HepG2 (cell line): ENCODE measurements around the gene ZMYM1. TPM values are rescaled to one million over a fixed set of nuclear protein-coding genes. Genes with fewer than 3 reads are reported as not detected.

Experiments
- BORCS8-MEF2B ChIP-seq: sonication (generic); formaldehyde crosslinking; IDR thresholded peaks from 2 replicates; pipeline ENCODE4 v1.8.0; 2022; ENCODE audit warnings: mild to moderate bottlenecking, missing genetic modification reagents
- BRF2 ChIP-seq: sonication (generic); formaldehyde crosslinking; IDR thresholded peaks from 2 replicates; pipeline ENCODE4 v1.8.1; 2022; ENCODE audit warnings: mild to moderate bottlenecking, missing genetic modification reagents
- HNF4G ChIP-seq, 2 experiments: sonication (generic) in 1 of 2; formaldehyde crosslinking in 1 of 2; IDR thresholded peaks; 2 replicates each; pipeline versions ENCODE4 v1.4.0 to v1.6.1; 2011 to 2020; ENCODE audit warnings: borderline replicate concordance in 2 of 2, low read depth in 2 of 2, mild to moderate bottlenecking in 2 of 2, low read length in 1 of 2, missing genetic modification reagents in 1 of 2, moderate library complexity in 1 of 2
- MAFK ChIP-seq, 2 experiments: IDR thresholded peaks in 1 of 2; conservative IDR thresholded peaks in 1 of 2; 2 replicates each; pipeline ENCODE4 v1.6.1; 2011; ENCODE audit warnings: improper control_type of control experiment in 2 of 2, low read length in 2 of 2
- MYPOP ChIP-seq: sonication (generic); formaldehyde crosslinking; IDR thresholded peaks from 2 replicates; pipeline ENCODE4 v1.8.1; 2023; ENCODE audit warnings: mild to moderate bottlenecking, moderate library complexity, missing genetic modification reagents
- POLR2AphosphoS2 ChIP-seq: IDR thresholded peaks from 2 replicates; pipeline ENCODE4 v1.6.1; 2011; ENCODE audit warnings: low read depth, low read length, improper control_type of control experiment
- SNAI1 ChIP-seq: sonication (generic); formaldehyde crosslinking; IDR thresholded peaks from 2 replicates; pipeline ENCODE4 v1.5.0; 2020; ENCODE audit warnings: mild to moderate bottlenecking, missing genetic modification reagents, borderline replicate concordance
- SNAPC4 ChIP-seq: sonication (generic); formaldehyde crosslinking; IDR thresholded peaks from 2 replicates; pipeline ENCODE4 v1.4.0; 2020; ENCODE audit warnings: mild to moderate bottlenecking, missing genetic modification reagents
- TBX2 ChIP-seq: sonication (generic); formaldehyde crosslinking; IDR thresholded peaks from 2 replicates; pipeline ENCODE4 v1.5.0; 2020; ENCODE audit warnings: missing genetic modification reagents, mild to moderate bottlenecking, borderline replicate concordance
- TMF1 ChIP-seq: sonication (generic); formaldehyde crosslinking; IDR thresholded peaks from 2 replicates; pipeline ENCODE4 v1.8.1; 2022; ENCODE audit warnings: low read depth, missing genetic modification reagents
- ZFAT ChIP-seq: sonication (generic); formaldehyde crosslinking; conservative IDR thresholded peaks from 2 replicates; pipeline ENCODE4 v1.8.1; 2023; ENCODE audit warnings: missing genetic modification reagents, inconsistent platforms
- ZNF484 ChIP-seq: sonication (generic); formaldehyde crosslinking; IDR thresholded peaks from 2 replicates; pipeline ENCODE4 v1.5.1; 2020; ENCODE audit warnings: mild to moderate bottlenecking, low read depth, missing genetic modification reagents, borderline replicate concordance
- ZNF501 ChIP-seq: sonication (generic); formaldehyde crosslinking; IDR thresholded peaks from 2 replicates; pipeline ENCODE4 v1.5.1; 2020; ENCODE audit warnings: mild to moderate bottlenecking, moderate library complexity, missing genetic modification reagents
- ZNF7 ChIP-seq: IDR thresholded peaks from 2 replicates; pipeline ENCODE4 v1.6.1; 2016; ENCODE audit warnings: missing biosample characterization, missing genetic modification reagents
- ZNF782 ChIP-seq: sonication (generic); formaldehyde crosslinking; IDR thresholded peaks from 2 replicates; pipeline ENCODE4 v1.4.0; 2020; ENCODE audit warnings: missing genetic modification reagents, mild to moderate bottlenecking, borderline replicate concordance
- ZNF878 ChIP-seq: sonication (generic); formaldehyde crosslinking; IDR thresholded peaks from 2 replicates; pipeline ENCODE4 v1.8.1; 2023; ENCODE audit warnings: mild to moderate bottlenecking, missing genetic modification reagents, moderate library complexity
- ZSCAN12 ChIP-seq: sonication (generic); formaldehyde crosslinking; IDR thresholded peaks from 2 replicates; pipeline ENCODE4 v1.9.0; 2021; ENCODE audit warnings: mild to moderate bottlenecking, missing genetic modification reagents
- polyA plus RNA-seq, 8 experiments: library from polyadenylated mRNA; depleted of rRNA in 3 of 8; stranded (reverse) in 7 of 8; unstranded in 1 of 8; fragments of >200 nt; fragmentation: Illumina TruSeq in 4 of 8; extraction: Trizol in 4 of 8; gene quantifications; 2 replicates each; pipeline versions ENCODE4 v1.2.1 to v1.2.3, GENCODE V29; 2011 to 2016; ENCODE audit warnings: low read depth in 4 of 8, missing spikeins in 1 of 8, mixed read lengths in 1 of 8; ENCODE audit not compliant: insufficient read depth in 1 of 8
- total RNA-seq, 5 experiments: library from RNA; depleted of rRNA; stranded (reverse); fragments of >200 nt; fragmentation: Illumina TruSeq; extraction: Trizol; gene quantifications; 2 replicates each; pipeline ENCODE4 v1.2.3, GENCODE V29; 2016; ENCODE audit warnings: low read depth in 1 of 5
- TF ChIP-seq, protein P1 (sequence below): sonication (generic); formaldehyde crosslinking; IDR thresholded peaks from 2 replicates; pipeline ENCODE4 v1.4.0; 2020; ENCODE audit warnings: missing genetic modification reagents

The ZMYM1 gene
- total and polyA plus RNA-seq, 2 of the 13 experiments (the other 11 are each of a cell fraction or from before 2014, with no cell fraction given), result 10.0 to 16.2 TPM

- TF ChIP-seq BRF2 (no peak), TBX2 (CRISPR knock-in tag) (peak; percentile 34; the same call in 1 of the 2 replicates), ZSCAN12 (CRISPR knock-in tag) (no peak), HNF4G (IDR thresholded peaks at IDR 0.05; ENCODE audit: borderline replicate concordance, low read depth, low read length) (no peak), HNF4G (CRISPR knock-in tag; IDR thresholded peaks at IDR 0.05; ENCODE audit: borderline replicate concordance, low read depth) (no peak), ZFAT (CRISPR knock-in tag) (no peak), ZNF484 (CRISPR knock-in tag) (no peak), BORCS8-MEF2B (CRISPR knock-in tag) (no peak), MAFK (conservative IDR thresholded peaks at IDR 0.05 in 1 of 2, IDR thresholded peaks at IDR 0.05 in 1 of 2; ENCODE audit: low read length in 2 of 2) (no peak), ZNF878 (no peak), TMF1 (no peak), SNAI1 (CRISPR knock-in tag) (0 out of 2 replicates have a peak, but pooled peaks have one; percentile 59), ZNF501 (CRISPR knock-in tag) (peak; percentile 72; the same call in 1 of the 2 replicates), MYPOP (no peak), POLR2AphosphoS2 (no peak), ZNF782 (no peak), SNAPC4 (CRISPR knock-in tag) (peak; percentile 51; the same call in 1 of the 2 replicates), ZNF7 (CRISPR knock-in tag) (no peak)
- TF ChIP-seq, protein P1, sequence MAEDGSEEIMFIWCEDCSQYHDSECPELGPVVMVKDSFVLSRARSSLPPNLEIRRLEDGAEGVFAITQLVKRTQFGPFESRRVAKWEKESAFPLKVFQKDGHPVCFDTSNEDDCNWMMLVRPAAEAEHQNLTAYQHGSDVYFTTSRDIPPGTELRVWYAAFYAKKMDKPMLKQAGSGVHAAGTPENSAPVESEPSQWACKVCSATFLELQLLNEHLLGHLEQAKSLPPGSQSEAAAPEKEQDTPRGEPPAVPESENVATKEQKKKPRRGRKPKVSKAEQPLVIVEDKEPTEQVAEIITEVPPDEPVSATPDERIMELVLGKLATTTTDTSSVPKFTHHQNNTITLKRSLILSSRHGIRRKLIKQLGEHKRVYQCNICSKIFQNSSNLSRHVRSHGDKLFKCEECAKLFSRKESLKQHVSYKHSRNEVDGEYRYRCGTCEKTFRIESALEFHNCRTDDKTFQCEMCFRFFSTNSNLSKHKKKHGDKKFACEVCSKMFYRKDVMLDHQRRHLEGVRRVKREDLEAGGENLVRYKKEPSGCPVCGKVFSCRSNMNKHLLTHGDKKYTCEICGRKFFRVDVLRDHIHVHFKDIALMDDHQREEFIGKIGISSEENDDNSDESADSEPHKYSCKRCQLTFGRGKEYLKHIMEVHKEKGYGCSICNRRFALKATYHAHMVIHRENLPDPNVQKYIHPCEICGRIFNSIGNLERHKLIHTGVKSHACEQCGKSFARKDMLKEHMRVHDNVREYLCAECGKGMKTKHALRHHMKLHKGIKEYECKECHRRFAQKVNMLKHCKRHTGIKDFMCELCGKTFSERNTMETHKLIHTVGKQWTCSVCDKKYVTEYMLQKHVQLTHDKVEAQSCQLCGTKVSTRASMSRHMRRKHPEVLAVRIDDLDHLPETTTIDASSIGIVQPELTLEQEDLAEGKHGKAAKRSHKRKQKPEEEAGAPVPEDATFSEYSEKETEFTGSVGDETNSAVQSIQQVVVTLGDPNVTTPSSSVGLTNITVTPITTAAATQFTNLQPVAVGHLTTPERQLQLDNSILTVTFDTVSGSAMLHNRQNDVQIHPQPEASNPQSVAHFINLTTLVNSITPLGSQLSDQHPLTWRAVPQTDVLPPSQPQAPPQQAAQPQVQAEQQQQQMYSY, result no peak
Measured at GRCh38 chr1:35120458-35121133, 41.4 kb downstream of the ZMYM1 start (continued).
